Activated CD4-positive, CD25-positive, alpha-beta regulatory T cell treated with anti-CD3 and anti-CD28 coated beads, Interleukin-2, amount 50 U/mL, for 16 hours (primary cell): ENCODE data around the gene CACNB2.

ENCODE experiments used
- DNase-seq: peaks from one replicate; pipeline ENCODE4 v3.0.0-alpha.2; 2020; ENCODE audit warnings: low read depth, low spot score

CACNB2 gene

GRCh38 chr10:18229826-18230225, 89.6 kb downstream of the CACNB2 start:
- no peak for DNase-seq

- DNase-seq, result no peak
Measured at GRCh38 chr10:18230794-18231193, 90.6 kb downstream of the CACNB2 start.

- DNase-seq, result no peak
Measured at GRCh38 chr10:18231480-18231879, 91.3 kb downstream of the CACNB2 start.

- DNase-seq, result no peak
Measured at GRCh38 chr10:18233775-18234174, 93.6 kb downstream of the CACNB2 start.

GRCh38 chr10:18235477-18235876, 95.3 kb downstream of the CACNB2 start:
- no peak for DNase-seq

- no peak for DNase-seq
Measured at GRCh38 chr10:18236756-18237155, 96.5 kb downstream of the CACNB2 start.

- DNase-seq, result no peak
Measured at GRCh38 chr10:18238870-18239485, 98.8 kb downstream of the CACNB2 start.

- DNase-seq, result no peak
Measured at GRCh38 chr10:18240185-18240882, 100.1 kb downstream of the CACNB2 start.

- DNase-seq, result no peak
Measured at GRCh38 chr10:18246967-18247366, 106.7 kb downstream of the CACNB2 start.

- DNase-seq, result no peak
Measured at GRCh38 chr10:18252086-18252485, 111.9 kb downstream of the CACNB2 start.

- DNase-seq, result no peak
Measured at GRCh38 chr10:18254086-18254485, 113.9 kb downstream of the CACNB2 start.

- DNase-seq, result no peak
Measured at GRCh38 chr10:18254692-18255091, 114.5 kb downstream of the CACNB2 start.

GRCh38 chr10:18260310-18260922, 120.2 kb downstream of the CACNB2 start:
- no peak for DNase-seq

- no peak for DNase-seq
Measured at GRCh38 chr10:18261063-18261610, 120.9 kb downstream of the CACNB2 start.

GRCh38 chr10:18261768-18262231, 121.6 kb downstream of the CACNB2 start:
- DNase-seq, result no peak

- DNase-seq, result no peak
Measured at GRCh38 chr10:18264466-18265050, 124.3 kb downstream of the CACNB2 start.

GRCh38 chr10:18268005-18268404, 127.8 kb downstream of the CACNB2 start:
- DNase-seq, result no peak

- no peak for DNase-seq
Measured at GRCh38 chr10:18271491-18271890, 131.3 kb downstream of the CACNB2 start.

- DNase-seq, result no peak
Measured at GRCh38 chr10:18273039-18273438, 132.8 kb downstream of the CACNB2 start.

- no peak for DNase-seq
Measured at GRCh38 chr10:18278181-18278580, 138.0 kb downstream of the CACNB2 start.

GRCh38 chr10:18279173-18279572, 138.9 kb downstream of the CACNB2 start:
- no peak for DNase-seq

- no peak for DNase-seq
Measured at GRCh38 chr10:18282094-18282493, 141.9 kb downstream of the CACNB2 start.
